Measurements from ENCODE around the gene SLMAP. TPM values are rescaled to one million over a fixed set of nuclear protein-coding genes. Genes with fewer than 3 reads are reported as not detected.

SLMAP gene
- total RNA-seq, 1 donor from 2014 or later = 57.1 TPM

DNA sequence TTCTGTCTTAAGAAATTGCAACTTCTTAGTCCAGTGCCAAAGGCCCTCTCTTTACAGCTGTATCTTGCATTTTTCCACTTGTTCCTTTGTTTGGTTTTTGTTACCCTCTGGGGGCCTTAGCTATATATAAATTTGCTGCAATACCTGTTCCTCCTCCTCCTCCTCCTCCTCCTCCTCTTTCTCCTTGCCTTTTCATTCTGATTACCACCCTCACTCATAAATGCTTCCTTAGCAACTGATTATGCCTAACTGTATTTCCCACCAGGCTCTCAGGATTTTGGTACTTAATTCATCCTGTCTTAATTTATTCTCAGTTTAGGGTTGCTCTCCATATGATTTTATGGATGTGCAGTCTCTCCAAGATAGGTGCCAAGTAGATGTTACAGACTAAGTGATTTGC is 65.7 kb downstream of the SLMAP start:
- no peak overlapping the region for H3K27ac Mint-ChIP-seq
- CTCF ChIA-PET = no interaction called here

DNA sequence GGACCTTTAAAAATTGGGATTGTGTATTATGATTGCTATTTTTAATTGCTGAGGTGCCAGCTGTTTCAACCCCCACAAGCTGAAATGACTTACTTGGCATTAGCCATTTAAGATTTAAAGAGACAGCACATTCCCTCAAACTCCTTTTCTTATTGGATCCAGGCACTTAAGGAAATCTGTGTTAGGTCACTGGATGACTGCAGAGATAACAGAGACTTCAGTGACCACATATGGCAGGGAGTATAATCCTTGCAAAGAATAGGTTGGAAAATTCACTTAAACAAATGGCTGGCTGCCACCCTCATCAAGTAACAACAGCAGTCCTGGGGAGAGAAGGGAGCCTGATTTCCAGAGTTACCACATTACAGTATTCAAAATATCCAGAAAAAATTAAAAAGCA is 66.6 kb downstream of the SLMAP start:
- DNase-seq (no peak), ATAC-seq (ENCODE audit: low read depth) (no peak)
- Mint-ChIP-seq H3K9me3 (no peaks in the 10 kb centered on the region), H3K27me3 (no peaks in the 10 kb centered on the region), H3K4me1 (peaks cover 14% of the 10 kb centered on the region), H3K4me3 (no peak overlapping the region), H3K27ac (no peak overlapping the region), H3K36me3 (ENCODE audit: low read depth) (peaks cover 4% of the 10 kb centered on the region)
- TF ChIP-seq, protein P1, sequence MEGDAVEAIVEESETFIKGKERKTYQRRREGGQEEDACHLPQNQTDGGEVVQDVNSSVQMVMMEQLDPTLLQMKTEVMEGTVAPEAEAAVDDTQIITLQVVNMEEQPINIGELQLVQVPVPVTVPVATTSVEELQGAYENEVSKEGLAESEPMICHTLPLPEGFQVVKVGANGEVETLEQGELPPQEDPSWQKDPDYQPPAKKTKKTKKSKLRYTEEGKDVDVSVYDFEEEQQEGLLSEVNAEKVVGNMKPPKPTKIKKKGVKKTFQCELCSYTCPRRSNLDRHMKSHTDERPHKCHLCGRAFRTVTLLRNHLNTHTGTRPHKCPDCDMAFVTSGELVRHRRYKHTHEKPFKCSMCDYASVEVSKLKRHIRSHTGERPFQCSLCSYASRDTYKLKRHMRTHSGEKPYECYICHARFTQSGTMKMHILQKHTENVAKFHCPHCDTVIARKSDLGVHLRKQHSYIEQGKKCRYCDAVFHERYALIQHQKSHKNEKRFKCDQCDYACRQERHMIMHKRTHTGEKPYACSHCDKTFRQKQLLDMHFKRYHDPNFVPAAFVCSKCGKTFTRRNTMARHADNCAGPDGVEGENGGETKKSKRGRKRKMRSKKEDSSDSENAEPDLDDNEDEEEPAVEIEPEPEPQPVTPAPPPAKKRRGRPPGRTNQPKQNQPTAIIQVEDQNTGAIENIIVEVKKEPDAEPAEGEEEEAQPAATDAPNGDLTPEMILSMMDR (IDR thresholded peaks at IDR 0.05) = no peak
- intact Hi-C loops (cut with micrococcal nuclease) = loop anchor here (10.0 kb wide), 1 partner anchor 428 kb away; no protein-coding TSS in a partner anchor
- ChIA-PET CTCF (no interaction called here), POLR2A (no interaction called here)

More for the DNA sequence above, 65.7 kb downstream of the SLMAP start:
- intact Hi-C loops (cut with micrococcal nuclease) = loop anchor here (10.0 kb wide), 1 partner anchor 427 kb away; no protein-coding TSS in a partner anchor
- Mint-ChIP-seq H3K4me3 (no peak overlapping the region), H3K36me3 (ENCODE audit: low read depth) (peaks cover 4% of the 10 kb centered on the region), H3K4me1 (peaks cover 12% of the 10 kb centered on the region), H3K27me3 (no peaks in the 10 kb centered on the region), H3K9me3 (no peaks in the 10 kb centered on the region)
- POLR2A ChIA-PET = no interaction called here
- ATAC-seq (ENCODE audit: low read depth) (no peak), DNase-seq (no peak)
- TF ChIP-seq, protein P1 (IDR thresholded peaks at IDR 0.05) = no peak

DNA sequence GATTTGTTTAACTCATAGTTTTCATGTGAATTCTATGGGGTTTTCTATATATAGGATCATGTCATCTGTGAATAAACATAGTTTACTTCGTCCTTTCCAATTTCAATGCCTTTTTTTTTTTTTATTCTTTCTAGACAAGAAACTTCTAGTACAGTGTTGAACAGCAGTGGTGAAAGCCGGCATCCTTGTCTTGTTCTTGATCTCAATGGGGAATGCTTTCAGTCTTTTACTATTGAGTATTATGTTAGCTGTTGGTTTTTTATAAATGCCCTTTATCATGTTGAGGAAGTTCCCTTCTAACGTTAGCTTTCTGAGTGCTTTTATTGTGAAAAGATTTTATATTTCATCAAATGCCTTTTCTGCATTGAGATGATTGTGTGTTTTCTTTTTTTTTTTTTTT is 69.0 kb downstream of the SLMAP start:
- ATAC-seq (ENCODE audit: low read depth) = no peak
- intact Hi-C loops (cut with micrococcal nuclease) = loop anchor here (10.0 kb wide), 1 partner anchor 430 kb away; no protein-coding TSS in a partner anchor
- H3K4me1 Mint-ChIP-seq = peaks cover 14% of the 10 kb centered on the region
- TF ChIP-seq, protein P1 (IDR thresholded peaks at IDR 0.05) = no peak
- no peaks in the 10 kb centered on the region for H3K27me3 Mint-ChIP-seq
- H3K36me3 Mint-ChIP-seq (ENCODE audit: low read depth) = peaks cover 4% of the 10 kb centered on the region
- DNase-seq = no peak
- H3K27ac Mint-ChIP-seq = no peak overlapping the region
- no peak overlapping the region for H3K4me3 Mint-ChIP-seq
- H3K9me3 Mint-ChIP-seq = no peaks in the 10 kb centered on the region
- CTCF ChIA-PET = interaction anchor here (2.7 kb wide), 1 partner anchor 428 kb away, joined by 18 read pairs; no protein-coding TSS in a partner anchor
- POLR2A ChIA-PET = interaction anchor here (0.6 kb wide), 1 partner anchor 118 kb away, joined by 7 read pairs; no protein-coding TSS in a partner anchor

DNA sequence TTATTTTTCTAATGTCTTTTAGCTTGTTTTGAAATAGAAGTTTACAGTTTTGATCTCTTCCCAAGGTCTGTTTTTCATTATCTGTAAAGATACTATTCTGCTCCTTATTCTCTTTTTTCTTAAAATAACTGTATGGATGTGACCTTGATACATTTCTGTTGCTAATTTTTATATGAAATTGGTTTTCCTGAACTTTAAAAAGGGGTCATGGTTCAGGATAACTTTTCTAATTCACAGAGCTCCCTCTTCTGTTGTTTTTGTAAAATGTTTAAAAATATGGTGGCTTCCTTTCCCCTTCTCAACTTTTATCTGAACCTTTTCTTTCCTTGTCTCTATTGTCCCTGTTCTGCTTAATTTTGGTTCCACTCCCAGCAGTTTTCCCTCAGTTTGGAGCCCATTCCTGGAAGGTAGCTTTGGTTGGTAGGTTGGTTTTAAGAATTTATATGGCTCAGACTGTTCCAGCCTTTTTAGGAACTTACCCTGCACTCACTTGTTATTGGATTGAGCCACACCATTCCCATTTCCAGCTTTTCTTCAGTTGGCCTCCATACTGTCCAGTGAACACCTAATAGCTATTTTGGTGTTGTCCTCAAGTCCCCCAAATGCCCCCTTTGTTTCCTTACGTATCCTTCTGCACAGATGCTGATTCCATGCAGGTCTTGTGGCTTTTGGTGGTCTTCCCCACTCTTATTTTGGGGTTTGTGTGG is 70.3 kb downstream of the SLMAP start:
- H3K4me3 Mint-ChIP-seq = no peak overlapping the region
- DNase-seq (no peak), ATAC-seq (ENCODE audit: low read depth) (no peak)
- H3K27me3 Mint-ChIP-seq = no peaks in the 10 kb centered on the region
- H3K4me1 Mint-ChIP-seq = peaks cover 14% of the 10 kb centered on the region
- intact Hi-C loops (cut with micrococcal nuclease) = loop anchor here (10.0 kb wide), 1 partner anchor 432 kb away; no protein-coding TSS in a partner anchor
- CTCF ChIA-PET = interaction anchor here (0.7 to 2.7 kb wide), 5 partner anchors 68 to 1091 kb away, joined by 3 to 18 read pairs (median 5); no protein-coding TSS in a partner anchor
- no peaks in the 10 kb centered on the region for H3K9me3 Mint-ChIP-seq
- no peak overlapping the region for H3K27ac Mint-ChIP-seq
- POLR2A ChIA-PET = interaction anchor here (0.5 kb wide), 1 partner anchor 51 kb away, joined by 5 read pairs; no protein-coding TSS in a partner anchor
- peaks cover 8% of the 10 kb centered on the region for H3K36me3 Mint-ChIP-seq (ENCODE audit: low read depth)
- TF ChIP-seq, protein P1 (IDR thresholded peaks at IDR 0.05) = no peak

All from activated B cell treated with CpG ODN at 0.5 μM for 24 hours (primary cell).